ENCODE data around the gene IRAK2.
"Not testable (repeated sequence)": the region's sequence is repeated elsewhere in the genome, so short reads cannot be mapped to it uniquely, and the experiment has no call there.

IRAK2 gene

DNA sequence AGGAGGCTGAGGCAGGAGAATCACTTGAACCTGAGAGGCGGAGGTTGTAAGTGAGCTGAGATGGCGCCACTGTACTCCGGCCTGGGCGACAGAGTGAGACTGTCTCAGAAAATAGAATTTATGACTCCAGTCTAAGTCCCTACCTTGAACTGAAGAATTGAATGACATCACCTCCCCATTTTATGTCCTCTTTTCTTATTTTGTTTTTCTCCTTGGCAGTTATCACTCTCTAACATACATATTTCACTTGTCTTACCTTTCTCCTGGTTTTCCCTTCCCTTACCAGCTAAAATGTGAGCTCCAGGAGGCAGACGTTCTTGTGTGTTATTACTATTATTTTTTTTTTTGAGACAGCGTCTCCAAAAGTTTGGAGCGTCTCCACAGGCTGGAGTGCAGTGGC, 91.1 kb downstream of the IRAK2 start:
- DNase-seq: no peak

DNA sequence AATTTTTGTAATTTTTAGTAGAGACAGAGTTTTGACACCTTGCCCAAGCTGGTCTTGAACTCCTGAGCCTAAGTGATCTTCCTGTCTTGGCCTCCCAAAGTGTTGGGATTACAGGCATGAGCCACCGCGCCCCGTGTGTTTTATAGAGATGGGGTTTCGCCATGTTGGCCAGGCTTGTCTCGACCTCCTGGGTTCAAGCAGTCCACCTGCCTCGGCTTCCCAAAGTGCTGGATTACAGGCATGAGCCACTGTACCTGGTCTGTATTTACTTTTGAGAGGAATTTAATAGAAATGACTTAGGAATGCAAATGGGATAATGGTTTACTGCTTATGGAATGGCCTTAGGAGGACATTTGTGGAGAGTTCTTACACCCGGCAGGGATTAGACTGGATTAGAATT, 94.3 kb downstream of the IRAK2 start:
- DNase-seq: no peak

DNA sequence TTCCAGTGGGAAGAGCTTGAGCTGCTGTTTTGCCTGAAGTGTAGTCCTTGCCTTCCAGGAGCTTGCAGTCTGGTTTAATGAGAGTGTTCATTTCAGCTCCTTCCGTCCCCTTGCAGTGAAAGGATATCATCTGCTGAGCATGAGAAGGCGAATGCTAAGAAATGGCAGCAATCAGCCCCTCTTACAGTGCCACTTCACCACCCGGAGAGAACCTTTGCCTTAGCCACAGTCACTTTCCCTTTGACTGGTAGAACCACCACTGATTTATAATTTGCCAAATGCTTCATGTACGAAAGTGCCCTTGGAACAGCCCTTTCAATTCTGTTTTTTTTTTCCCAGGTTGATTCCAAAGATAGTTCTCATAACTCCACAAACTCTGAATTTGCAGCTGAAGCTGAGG, 95.1 kb downstream of the IRAK2 start:
- DNase-seq: no peak

DNA sequence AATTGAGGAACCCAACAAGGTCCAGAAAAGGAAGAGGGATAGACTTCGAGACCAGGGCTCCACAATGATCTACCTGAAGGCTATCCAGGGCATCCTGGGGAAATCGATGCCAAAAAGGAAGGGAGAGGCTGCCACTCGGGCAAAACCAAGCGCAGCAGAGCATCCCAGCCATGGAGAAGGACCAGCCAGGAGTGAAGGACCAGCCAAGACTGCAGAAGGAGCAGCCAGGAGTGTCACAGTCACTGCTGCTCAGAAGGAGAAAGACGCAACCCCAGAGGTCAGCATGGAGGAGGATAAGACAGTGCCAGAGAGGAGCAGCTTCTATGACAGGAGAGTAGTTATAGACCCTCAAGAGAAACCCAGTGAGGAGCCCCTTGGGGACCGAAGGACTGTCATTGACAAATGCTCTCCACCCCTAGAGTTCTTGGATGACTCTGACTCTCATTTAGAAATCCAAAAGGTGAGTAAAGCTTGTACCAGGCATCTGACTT, 95.5 kb downstream of the IRAK2 start:
- no peak for DNase-seq

DNA sequence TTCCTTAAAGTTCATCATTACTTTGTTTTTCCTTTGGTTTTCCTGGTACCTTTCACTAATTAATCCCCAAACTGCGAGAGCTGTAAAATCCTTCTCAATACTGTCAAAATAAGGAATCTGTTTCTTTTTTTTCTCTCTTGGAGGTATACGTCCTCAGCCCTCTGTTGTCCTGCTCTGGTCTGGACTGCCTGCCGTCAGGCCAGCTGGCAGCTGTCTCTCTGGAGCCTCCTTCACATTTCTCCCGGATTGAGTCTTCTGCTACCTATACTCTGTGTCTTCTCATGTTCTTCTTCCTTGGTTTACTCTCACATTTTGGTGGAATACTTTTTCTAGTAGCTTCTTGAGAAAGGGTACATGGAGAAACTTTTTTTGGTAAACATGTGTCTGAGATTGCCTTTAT, 97.3 kb downstream of the IRAK2 start:
- no peak for DNase-seq

DNA sequence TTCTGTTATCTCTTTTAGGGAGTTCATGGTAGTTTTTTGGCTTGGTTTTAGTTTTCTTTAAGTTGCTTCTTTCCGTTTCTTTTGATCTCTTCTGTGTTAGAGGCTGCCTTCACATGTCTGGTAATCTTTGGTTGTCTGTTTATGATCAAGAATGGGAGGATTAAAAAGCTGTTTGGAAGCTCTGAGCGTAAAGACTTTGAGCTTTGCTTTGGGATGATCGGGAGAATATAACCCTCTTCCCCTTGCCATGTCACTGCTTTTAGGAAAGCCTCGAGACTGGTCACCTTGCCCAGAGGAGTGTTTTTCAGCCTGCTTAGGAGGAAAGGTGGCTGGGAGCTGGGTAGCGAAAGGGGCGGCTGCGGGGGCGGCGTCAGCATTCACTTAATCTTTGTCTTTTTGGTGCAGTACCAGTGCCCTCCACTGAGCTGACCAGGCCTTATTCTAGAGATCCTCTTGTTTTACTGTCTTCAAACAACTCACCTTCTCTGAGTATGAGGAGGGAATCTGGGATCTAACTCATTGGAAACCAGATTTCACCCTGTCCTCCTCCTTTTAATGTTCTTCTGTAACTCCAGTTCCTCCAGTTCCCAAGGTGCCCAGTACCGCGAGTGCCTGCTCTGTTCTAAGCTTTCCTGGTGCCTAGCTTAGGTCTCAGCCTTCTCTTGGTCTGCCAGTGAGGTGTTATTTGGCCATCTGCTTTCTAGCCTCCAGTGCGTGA, 99.1 kb downstream of the IRAK2 start:
- DNase-seq: peak; percentile 40

DNA sequence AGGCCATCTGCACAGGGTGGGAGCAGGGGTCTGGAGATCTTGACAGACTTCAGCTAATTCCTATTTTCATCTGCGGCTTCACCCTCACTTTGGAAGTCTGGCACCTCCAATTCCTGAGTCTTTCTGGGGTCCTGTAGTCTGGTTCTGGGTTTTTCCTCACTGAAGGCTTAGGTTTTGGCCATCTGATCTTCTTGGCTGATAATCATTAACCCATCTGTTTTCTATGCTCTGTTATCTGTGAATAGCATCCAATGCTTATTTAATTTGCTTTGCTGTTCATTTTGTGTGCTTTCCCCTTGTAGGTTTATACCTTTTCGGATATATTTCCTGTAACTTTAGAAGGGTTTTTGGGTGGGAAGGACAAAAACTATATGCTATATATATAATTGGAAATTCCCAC, 101.1 kb downstream of the IRAK2 start:
- DNase-seq: no peak

DNA sequence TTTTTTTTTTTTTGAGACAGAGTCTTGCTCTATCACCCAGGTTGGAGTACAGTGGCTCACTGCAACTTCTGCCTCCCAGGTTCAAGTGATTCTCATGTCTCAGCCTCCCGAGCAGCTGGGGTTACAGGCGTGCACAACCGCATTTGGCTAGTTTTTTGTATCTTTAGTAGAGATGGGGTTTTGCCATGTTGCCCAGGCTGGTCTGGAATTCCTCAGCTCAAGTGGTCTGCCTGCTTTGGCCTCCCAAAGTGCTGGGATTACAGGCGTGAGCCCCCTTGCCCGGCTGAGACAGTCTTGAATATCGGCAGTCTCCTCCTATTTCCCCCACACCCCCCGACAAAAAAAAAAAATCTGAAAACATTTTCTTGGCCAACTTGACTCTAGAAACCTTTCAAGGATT, 102.2 kb downstream of the IRAK2 start:
- not testable (repeated sequence) for DNase-seq

DNA sequence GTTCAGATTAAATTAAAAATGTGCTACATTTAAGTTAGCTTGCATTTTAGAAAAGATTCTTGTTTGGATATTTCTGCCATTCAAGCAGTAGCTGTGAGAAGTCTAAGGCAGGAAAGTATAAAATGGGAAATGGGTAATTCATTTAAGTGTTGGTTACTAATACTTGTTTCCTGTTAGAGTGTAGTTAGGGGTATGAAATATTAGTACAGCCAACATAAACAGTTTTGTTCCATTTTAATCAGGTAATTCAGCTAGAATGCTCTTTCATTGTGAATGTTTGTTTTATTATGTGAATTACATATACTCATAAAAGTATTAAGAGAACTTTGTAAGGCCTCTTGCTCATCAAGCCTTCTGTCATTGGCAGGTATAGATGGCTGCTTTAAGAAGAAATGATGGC, 103.4 kb downstream of the IRAK2 start:
- DNase-seq: no peak

DNA sequence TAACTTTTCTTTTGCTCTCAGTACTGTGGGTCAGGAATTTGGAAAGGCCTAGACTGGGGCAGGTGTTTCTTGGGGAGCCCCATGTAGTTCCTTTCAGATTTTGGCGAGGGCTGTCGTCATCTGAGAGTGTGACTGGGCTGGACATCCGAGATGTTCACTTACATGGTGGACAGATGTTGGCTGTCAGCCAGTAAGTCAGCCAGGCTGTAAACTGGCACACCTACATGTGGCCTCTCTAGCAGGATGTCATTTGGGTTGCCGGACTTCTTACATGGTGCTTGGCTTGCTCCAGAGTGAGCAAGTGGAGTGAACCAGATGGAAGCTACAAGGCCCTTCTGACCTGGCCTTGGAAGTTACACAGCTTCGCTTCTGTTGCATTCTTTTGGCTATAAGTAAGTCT, 104.2 kb downstream of the IRAK2 start:
- DNase-seq: no peak

DNA sequence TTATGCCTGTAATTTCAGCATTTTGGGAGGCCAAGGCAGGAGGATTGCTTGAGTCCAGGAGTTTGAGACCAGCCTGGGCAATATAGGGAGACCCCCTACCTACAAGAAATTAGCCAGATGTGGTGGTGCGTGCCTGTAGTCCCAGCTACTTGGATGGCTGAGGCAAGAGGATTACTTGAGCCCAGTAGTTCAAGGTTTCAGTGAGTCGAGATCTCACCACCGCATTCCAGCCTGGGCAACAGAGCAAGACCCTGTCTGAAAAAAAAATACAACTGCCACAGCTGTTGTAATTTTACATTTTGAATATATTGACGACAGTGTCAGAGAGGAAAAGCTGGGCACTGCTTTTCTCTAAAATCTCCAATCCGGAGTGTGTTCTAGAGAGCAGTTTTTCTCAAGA, 104.7 kb downstream of the IRAK2 start:
- DNase-seq: no peak

DNA sequence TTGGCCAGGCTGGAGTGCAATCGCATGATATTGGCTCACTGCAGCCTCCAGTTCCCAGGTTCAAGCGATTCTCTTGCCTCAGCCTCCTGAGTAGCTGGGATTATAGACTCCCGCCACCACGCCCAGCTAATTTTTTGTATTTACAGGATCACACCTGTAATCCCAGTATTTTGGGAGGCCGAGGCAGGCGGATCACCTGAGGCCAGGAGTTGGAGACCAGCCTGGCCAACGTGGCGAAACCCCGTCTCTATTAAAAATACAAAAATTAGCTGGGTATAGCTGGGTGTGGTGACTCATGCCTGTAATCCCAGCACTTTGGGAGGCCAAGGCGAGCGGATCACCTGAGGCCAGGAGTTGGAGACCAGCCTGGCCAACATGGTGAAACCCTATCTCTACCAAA, 107.8 kb downstream of the IRAK2 start:
- DNase-seq: not testable (repeated sequence)

DNA sequence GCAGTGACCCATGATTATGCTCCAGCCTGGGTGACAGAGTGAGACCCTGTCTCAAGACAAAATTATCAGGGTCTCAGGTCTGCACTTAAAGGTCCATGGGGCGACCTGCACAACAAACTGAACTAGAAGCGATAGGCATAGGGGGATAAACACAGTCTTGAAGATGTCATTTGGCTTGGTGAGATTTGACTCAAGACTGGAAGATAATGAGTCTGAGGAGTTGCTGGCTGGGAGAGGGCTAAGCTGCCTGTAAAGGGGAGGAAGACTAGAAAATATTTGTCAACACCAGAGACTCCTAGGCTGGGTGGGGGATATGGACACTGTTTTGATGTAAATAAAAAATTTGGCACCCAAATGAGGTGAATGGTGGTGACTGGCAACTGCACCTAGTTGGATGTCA, 108.3 kb downstream of the IRAK2 start:
- no peak for DNase-seq

DNA sequence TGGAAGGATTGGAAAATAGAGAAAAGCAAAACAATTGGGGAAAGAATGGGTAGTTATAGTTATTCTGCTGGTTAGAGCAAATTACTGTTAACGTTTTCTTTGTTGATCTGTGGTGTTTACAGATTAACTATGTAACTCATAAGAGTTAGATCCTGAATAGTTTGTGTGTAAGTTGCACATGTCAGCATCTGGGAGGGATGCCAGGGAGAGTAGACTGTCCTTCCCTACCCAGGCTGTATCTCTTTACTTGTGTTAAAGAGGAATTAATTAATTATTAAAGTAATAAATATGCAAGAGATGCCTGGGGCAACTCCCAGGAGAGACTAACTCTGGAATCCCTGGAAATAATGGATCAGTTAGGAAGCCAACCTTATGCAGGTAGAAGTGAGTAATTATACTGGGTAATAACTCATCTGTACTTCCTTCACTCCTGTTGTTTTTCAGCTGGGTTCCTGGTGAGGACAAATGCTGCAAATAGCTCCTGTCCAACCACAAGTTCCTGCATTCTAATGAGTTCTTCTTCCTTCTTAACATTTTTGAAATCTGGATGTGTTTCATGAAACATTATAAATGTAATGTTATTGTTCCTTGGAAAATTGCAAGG, 109.1 kb downstream of the IRAK2 start:
- DNase-seq: no peak

DNA sequence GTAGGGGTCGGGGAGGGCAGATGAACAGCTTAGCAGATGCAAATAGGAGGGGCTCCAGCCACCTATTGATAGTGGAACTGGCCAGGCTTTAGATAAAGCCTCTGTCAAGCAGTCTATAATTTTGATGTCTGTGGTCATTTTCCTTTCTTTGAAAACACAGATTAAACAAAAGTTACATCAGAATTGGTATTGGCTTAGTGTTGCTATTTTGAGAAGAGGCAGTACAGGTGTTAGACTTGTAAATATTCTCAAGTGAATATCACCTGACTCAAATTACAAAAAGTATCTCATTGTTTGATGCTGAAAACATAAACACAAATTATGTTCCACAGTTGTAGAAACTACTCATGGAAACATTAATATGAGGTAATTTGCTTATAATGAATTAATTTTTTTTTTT, 109.9 kb downstream of the IRAK2 start:
- DNase-seq: peak; percentile 59

DNA sequence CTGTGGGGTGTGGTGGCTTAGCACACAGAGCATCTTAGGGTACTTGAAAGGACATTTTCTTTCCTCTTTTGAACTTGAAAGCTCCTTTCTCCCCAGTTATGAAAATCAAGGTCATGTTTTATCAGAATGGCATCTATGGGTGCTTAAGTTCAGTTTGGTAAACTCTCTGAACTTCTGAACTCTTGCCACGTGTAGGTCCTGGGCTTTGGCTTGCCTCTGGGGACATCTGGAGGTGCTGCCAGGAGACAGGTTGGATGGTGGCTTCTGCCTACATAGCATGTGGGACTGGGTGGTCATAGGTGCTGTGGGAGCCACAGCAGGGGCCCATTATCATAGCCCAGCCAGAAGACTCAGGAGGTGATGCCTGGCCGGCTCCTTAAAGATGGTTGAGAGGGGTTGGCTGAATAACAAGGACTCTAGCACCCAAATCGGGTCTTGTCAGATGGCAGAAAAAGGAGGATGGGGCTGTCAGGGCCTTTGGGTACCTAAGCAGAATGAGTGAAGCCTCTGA, 112.5 kb downstream of the IRAK2 start:
- DNase-seq: no peak

DNA sequence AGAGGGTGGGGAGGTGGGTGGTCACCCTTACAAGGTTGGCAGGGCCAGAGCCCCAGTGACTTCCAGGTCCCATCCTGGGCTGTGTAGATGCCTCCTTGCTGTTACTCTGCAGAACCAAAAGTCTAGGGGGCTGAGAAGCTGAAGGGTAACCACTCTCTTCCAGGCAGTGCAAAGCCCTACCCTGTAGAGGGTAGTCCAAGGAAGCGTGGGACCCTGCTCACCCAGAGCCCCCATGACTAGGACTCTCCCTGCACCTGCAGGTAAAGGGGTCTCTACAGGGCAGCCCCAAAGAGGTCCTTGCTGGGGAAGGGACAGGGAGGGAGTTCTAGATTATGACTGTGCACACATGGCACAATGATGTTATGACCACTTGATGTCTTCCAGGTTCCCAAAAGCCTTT, 113.8 kb downstream of the IRAK2 start:
- DNase-seq: no peak

DNA sequence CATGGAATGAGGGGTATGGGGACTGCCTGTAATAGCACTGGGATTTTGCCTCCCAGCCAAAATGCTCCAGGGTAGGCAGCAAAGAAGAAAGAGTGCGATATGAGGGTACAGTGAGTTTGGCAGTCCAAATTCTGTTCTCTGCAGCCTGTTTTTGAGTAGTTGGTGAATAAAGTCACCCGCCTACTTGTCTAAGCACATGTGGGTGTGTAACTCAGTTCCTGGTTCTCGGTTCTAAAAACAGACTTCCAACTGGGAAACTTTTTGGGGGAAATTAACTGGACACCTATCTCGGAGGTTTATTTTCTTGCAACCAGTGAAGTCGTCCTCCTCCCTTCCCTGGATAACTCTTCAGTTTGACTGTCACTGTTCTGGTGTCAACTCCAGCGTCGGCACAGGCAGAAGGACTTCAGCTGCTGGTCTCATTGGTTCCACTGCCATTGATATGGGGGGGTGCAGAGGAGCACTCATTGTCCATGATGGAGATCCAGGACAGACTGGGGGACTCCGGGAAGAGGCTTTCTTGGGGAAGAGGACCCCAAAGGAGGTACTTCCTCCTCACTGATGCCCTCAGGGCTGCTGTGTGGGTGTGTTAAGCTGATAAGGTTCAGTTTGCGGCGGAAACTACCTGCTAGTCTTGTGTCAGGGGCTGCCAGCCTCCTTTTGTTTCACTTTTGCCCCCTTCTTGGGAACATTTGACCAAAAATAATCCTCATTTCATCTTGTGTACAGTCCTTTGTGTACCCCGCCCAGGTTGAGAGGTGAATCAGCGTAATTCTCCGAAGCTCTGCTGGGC, 114.9 kb downstream of the IRAK2 start:
- peak; percentile 44 for DNase-seq

DNA sequence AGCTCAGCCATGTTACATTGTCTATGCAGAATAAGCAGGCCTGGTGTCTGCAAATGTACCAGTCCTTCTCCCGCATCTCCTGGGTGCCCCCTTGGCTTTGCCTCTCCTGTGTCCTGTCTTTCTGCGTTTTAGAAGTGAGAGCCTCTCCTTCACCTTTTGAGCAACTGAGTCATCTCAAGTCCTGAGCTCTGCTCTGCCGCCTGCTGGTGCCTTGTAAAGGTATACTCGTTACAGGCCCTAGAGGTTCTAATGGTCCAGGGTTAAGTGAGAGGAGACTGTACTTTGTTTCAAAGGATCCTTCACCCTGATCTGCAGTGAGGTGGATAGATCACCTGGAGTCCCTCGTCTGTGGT, 115.4 kb downstream of the IRAK2 start:
- DNase-seq: no peak

DNA sequence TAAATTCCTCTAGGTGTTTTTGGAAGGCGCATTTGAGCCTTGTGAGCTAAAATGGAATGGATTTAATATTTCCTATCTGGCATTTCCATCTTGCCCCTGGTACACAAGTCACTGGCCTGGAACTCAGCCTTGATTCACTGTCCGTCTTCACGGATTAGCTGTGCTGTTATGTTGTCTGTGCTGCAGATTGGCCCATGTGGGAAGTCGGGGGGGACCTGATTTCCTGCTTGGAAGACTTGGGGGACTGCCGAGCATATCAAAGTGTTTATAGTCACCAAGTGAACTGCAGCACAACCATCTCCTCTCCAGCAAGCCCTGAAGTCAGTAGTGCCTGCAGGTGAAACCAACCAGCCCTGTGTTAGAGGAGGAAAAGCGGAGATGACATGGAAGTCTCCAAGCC, 115.9 kb downstream of the IRAK2 start:
- no peak for DNase-seq

DNA sequence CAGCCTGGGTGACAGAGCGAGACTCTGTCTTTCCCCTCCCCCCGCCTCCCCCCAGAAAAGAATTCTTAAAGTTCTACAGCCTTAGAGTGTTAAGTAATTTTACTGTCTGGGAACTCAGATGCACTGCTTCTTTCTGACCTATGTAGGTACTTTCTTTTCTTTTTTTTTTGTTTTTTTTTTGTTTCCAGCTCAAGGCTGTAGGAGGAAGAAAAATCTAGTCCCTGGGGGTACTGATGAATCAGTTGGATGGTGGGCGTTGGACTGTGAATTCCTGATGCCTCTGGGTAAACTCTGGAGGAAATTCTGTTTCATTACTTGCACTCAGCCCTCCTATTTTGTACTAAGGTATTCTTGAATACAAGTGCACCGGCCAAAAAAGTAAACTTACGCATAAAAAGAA, 117.2 kb downstream of the IRAK2 start:
- no peak for DNase-seq

DNA sequence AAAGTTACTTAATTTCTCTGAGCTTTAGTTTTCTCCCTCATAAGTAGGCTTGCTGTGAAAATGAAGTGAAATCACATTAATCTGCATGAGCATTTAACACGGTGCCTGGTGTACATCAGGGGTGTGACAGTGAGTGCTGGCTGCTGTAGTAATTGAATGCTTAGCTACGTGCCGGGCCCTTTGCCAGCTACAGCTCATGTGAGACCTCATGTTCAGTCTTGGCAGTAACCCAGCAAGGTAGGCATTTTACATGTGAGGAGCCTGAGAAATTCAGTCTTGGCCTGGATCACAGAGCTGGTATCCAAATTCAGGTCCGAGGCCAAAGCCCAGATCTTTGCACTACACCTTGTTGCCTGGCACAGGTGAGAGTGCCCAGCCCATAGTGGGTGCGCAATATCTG, 118.9 kb downstream of the IRAK2 start:
- no peak for DNase-seq

DNA sequence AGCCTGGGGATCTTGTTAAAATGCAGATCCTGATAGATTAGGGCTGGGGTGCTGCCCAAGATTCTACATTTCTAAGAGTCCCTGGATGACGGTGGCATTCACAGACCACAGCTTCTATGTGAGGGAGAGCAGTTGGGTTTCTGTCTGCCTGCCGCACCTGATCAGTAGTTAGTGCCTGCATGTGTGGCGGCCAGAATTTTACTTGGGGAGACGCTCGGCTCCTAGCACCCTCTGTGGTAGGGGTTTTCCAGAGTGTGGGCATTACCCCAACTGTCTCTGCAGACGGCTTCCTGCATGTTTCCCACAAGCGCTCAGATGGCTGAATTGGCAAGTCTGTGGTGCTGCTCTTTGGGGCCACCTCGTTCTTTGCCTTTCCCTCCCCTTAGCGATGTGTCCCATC, 119.8 kb downstream of the IRAK2 start:
- no peak for DNase-seq

All from OCI-M1 (cell line).